NCI-H146 treated with DMSO at 0.1 percent for 48 hours (cell line): ENCODE results near the gene BRCA1.
"Not testable (repeated sequence)": the region's sequence is repeated elsewhere in the genome, so short reads cannot be mapped to it uniquely, and the experiment has no call there.

Experiments used
- DNase-seq: peaks from one replicate; lab custom pipeline; 2025; ENCODE audit not compliant: unreplicated experiment; lab: John Stamatoyannopoulos, UW

Gene BRCA1

GRCh38 chr17:43070257-43070656, 54.9 kb downstream of the BRCA1 start:
- no peak for DNase-seq

DNA sequence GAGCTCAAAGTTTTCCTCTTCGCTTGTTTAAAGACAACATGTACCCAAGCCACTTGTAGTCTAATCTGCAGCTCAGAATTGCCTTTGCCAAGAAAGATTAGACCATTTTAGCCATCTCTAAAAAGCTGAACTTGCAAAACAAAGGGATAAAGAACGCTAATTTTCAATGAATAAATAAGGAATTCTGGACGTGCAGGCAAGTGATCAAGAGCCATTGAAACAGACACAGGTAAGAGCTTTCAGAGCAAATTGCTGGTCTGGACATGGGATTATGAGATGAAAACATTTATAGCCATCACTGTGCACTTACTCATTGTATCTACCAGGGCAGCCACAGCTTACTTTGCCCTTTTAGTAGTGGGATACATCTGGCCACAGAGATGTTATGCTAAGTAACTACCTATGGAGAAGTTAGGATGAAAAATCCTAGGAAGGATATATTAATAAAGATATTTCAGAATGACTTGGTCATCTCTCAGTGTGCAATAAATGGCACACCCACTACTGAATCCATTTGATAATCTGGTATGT, 55.7 kb downstream of the BRCA1 start:
- DNase-seq, result no peak

DNA sequence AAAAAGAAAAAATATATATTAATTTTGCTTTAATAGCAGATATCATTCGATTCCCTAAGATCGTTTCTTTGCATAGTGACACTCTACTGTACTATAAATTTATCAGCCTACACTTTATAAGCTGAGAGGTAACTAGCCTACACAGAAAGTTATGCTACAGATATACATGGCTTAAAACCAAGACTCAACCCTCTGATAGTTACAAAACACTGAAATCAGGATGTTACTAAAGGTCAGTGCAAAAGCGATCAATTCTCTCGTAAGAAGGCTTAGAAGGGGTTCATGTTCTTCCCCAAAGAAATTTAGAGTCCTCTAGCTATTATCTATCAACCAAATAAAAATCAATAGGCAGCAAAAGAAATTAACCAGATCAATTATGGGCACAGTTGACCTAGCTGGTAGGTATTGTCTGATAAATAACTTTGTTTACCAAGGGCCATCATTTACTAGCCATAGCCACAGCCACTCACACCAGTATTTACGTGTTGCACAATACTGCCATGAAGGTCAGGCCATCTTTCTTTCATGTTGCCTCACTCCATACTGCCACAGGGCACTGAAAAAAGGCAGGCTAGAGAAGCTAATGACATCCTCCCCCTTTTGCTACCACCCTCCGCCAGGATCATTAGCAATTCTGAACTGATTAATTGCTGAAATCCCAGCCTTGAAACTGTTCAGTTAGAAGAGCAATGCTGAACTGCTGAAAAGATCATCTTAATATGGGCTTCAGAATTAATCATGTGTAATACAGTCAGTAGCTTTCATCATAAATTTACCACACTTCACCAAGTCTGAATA, 56.4 kb downstream of the BRCA1 start:
- no peak for DNase-seq

DNA sequence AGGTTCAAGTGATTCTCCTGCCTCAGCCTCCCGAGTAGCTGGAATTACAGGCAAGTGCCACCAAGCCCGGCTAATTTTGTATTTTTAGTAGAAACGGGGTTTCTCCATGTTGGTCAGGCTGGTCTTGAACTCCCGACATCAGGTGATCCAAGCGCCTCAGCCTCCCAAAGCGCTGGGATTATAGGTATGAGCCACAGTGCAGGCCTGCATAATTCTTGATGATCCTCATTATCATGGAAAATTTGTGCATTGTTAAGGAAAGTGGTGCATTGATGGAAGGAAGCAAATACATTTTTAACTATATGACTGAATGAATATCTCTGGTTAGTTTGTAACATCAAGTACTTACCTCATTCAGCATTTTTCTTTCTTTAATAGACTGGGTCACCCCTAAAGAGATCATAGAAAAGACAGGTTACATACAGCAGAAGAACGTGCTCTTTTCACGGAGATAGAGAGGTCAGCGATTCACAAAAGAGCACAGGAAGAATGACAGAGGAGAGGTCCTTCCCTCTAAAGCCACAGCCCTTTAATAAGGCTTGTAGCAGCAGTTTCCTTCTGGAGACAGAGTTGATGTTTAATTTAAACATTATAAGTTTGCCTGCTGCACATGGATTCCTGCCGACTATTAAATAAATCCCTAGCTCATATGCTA, 62.1 kb downstream of the BRCA1 start:
- DNase-seq, result no peak

GRCh38 chr17:43056051-43056450, 69.1 kb downstream of the BRCA1 start:
- no peak for DNase-seq

DNA sequence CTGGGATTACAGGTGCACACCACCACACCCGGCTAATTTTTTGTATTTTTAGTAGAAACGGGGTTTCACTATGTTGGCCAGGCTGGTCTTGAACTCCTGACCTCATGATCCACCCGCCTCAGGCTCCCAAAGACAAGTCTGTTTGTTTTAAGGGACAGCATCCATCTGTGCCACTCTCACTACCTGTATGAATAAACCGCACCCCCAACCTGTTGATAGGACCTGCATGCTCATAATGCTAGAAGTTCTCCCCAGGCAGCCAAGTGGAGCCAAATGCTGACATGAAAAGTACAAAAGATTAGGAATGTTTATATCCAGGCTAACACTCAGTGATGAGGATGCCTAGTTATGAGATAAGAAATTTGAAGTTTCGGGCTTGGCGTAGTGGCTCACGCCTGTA, 72.2 kb downstream of the BRCA1 start:
- DNase-seq, result not testable (repeated sequence)

- DNase-seq, result no peak
Measured at GRCh38 chr17:43051969-43052368, 73.2 kb downstream of the BRCA1 start.

DNA sequence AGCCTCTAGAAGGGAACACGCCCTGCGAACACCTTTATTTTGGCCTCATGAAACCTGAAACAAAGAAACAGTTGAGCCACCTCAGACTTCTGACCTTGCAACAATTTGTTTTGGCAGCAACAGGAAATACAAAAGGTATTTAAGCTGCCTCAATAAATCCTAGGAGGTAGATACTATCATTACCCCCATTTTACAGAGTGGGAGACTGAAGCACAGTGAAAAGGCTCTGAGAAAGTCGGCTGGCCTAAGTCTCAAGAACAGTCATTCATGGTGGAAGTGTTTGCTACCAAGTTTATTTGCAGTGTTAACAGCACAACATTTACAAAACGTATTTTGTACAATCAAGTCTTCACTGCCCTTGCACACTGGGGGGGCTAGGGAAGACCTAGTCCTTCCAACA, 81.1 kb downstream of the BRCA1 start:
- DNase-seq, result no peak

GRCh38 chr17:43043307-43043706, 81.9 kb downstream of the BRCA1 start:
- no peak for DNase-seq

DNA sequence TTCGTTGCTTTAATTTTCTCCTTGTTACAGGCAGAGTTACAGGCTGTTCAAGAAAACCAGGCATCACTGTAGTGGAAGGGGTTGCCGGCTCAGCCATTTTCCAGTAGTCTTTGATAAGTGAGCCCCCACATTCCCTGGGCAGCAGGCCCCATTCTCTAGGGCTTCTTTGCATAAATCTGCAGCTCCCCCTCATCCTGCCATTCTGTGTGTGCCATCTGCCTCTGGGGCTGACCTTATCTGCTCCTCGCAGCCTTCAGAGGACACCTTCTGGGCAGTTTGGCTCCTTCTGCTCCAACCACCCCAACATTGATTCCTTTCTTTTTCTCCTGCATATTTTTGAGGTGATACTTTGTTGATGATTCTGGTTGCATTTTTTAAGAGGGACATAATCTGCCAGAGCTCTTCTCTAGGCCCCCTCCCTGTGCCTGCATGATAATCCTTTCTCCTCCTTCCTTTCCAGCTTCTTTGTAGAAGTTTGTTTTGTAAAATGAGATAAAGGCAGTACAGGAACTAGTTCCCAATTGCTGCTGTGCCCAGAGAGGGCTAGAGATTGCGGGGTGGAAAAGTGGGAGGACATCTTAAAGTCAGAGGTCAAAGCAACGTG, 83.0 kb downstream of the BRCA1 start:
- DNase-seq, result no peak

DNA sequence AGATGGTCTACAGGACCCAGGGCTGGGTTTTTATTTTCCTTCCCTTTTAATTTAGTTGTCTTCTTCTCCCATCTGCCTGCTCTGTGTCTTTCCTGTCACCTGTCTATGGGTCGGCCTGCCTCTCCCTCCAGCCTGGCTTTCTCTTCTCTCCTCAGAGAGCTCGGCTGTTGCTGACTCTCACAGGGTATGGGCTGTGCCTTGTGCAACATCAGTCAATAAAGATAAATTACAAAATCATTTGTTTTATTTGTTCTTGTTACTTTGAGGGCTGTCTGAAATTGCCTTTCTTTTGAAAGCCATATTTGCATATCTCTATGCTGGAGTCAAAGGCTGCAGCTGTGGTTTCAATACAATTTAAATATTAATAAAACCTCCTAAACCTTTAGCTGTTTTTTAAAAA, 84.5 kb downstream of the BRCA1 start:
- no peak for DNase-seq

DNA sequence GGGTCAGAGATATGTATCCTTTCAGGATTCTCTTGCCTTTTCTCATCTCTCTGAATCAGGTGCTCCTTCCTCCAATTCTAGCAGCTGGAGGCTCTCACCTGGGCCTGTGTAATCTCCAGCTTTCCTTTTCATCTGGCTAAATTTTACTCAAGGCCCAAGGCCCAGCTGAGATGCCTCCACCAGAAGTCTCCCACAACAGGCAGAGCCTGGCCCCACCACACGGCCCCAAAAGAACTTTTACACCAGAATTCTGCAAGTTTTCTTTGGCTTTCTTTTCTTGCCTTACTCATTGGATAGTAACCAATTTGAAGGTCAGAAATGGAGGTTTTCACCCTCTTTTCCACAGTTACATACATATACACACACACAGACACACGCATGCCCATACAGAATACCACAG, 85.5 kb downstream of the BRCA1 start:
- no peak for DNase-seq

DNA sequence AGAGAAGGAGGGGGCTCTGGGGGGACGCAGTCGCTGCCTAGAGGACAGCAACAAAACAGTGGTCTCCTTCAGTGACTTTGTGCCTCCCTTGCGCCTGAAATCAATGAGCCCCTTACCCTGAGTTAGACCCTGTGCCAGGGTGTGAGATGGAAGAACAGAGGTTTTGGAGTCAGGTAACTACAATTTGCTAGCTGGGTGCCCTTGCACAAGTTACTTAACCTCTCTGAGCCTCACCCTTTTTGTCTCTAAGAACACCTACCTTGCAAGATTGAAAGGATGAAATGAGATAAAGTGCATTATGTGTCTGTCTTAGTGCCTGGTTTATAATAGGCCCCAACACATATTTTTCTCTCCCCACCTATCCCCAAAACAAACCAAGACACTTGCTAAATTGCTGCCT, 90.3 kb downstream of the BRCA1 start:
- DNase-seq, result no peak

DNA sequence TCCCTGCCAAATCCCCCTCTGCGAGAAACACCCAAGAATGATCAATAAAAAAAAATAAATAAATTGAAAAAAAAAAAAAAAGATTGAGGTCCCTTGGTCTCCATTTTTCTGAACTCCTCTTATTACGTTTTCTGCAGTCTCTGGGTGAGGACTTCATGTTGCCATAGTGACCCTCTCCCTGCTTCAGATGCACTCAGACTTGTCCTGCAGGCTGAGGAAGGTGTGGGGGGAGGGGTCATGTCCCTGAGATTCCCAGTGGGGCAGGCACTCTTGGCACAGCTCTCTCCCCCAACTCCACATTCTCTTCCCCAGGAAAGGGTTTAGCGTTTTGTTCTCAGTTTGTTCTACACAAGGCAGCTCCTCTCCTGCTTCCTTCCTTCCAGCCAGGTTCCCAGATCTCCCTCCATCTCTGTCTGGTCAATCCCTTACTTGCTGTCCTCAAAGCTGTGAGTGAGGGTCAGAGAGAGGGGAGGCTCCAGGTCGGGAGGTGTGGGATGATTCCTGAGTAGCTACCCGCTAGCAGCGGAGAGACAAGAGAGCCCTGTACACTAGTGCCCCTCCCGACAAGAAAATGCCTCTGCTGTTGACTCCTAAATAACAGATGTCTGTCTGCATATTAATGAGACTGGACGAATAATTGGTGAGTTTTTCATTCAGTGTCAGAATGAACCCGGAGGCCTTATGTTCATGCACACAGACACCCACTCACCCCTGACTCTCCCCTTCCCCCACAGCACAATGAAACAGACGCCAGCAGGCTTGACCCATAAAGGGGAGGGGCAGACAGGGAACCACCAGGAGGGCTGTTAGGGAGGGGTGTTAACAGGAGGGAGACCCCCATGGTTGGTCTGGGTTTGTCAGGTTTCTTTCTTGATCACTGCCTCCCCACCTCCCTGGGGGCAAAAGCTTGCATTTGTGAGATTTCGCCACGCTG, 90.9 kb downstream of the BRCA1 start:
- no peak for DNase-seq

GRCh38 chr17:43031666-43032065, 93.5 kb downstream of the BRCA1 start:
- DNase-seq, result no peak

DNA sequence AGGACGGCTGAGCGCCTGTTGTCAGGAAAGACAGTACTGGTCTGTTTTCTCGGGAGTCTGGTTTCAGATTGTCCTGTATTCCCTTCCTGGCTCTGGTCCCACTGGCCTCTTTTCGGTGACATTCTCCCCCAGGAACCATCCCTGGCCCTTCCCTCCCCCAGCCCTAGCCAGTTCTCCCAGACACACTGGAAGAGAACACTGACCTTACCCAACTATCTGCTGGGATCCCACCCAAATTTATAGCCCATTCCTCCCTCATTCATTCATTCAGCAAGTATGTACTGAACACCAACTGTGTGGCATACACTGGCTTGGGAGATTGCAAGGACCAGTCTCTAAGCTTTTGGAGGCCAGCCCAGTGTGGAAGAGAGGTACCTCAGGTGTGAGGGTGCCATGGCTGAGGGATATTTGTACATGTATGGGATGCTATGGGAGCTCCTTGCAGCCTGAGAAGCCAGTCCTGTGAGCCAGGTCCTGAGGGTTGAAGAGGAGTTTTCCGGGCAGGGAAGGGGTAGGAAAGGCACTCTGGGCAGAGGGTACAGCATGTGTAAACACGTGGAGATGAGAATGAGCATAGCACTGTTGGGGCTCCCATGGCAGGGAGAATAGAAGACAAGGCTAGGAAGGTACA, 94.9 kb downstream of the BRCA1 start:
- DNase-seq, result no peak

DNA sequence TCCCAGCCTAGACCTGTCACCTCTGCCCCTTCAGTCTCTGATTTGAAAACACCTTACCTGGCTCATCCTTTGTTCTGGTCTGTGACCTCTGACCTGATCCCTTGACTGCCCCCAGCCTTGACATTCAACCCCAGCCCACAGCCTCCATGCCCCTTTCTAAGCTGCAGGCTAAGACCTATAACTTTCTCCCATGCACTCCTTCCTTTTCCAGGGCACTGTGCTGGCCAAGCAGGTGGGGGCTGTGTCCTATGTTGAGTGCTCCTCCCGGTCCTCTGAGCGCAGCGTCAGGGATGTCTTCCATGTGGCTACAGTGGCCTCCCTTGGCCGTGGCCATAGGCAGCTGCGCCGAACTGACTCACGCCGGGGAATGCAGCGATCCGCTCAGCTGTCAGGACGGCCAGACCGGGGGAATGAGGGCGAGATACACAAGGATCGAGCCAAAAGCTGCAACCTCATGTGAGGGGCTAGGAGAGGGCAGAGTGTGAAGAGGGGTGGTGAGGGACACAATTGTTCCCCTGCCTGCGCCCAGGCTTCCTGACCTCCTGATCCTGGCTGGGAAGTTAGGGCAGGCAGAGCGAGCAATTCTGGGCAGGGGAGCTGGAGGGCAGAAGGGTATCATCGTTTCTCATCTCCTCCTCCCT, 96.8 kb downstream of the BRCA1 start:
- DNase-seq, result no peak

DNA sequence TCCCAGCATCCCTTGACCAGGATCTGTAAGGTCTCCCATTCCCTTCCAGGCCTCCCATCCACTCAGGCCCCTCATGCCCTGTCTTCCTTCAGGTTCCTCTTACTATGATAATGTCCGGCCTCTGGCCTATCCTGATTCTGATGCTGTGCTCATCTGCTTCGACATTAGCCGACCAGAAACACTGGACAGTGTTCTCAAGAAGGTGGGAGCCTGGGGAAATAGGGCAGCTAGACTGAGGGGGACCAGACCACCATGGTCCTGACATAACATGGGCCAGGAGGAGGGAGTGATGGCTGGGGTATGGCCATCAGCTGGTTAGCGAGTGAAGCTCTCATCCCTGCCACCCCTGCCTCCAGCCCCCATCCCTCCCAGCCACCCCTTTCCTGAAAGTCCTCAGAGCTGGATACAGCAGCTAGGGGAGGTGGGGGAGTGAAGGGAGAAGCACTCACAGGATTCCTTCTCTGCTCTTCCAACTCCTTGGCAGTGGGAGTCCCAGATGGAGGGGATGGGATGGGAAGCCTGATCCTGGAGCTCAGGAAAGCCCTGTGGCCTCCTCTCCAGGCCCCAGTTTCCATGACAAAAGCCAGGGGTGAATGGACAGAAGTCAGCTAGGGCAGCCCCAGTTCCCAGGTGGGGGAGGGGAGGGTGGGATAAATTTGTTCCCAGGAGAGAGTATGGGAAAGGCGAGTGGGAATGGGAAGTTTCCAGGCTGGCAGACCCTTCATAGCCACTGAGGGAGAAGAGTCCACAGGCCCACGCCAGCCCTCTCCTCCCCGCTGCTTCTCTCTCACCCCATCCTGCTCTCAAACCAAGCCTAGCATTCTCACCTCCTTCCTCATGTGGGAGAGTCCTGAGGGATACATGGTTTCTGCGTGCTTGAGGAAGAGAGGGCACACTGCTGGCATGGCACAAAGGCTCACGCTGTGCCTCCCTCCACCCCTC, 97.8 kb downstream of the BRCA1 start:
- DNase-seq, result no peak

GRCh38 chr17:43026595-43026994, 98.6 kb downstream of the BRCA1 start:
- no peak for DNase-seq
